Heart right ventricle (tissue), 16 donors: ENCODE data around the gene CNPY2. TPM values are rescaled to one million over a fixed set of nuclear protein-coding genes. Genes with fewer than 3 reads are reported as not detected.
"Not testable (repeated sequence)": the region's sequence is repeated elsewhere in the genome, so short reads cannot be mapped to it uniquely, and the experiment has no call there.

ENCODE experiments used
- ATAC-seq, 8 donors: fragments of 200-7000 bp; cut with Tn5 transposase; one replicate each; pipeline ENCODE4 v1.9.1; 2020; ENCODE audit warnings: mild to moderate bottlenecking in 8 of 8, moderate library complexity in 8 of 8, moderate number of reproducible peaks in 1 of 8
- DNase-seq, 2 donors: peaks; one replicate each; pipeline ENCODE4 v3.0.0-alpha.2; 2020
- H3K27ac ChIP-seq, 10 donors: fragments of 200-600 bp; sonication (generic) in 2 of 10; one replicate each; pipeline versions ENCODE4 v1.5.0 to v1.8.0; 2020 to 2022; ENCODE audit warnings: mild to moderate bottlenecking in 3 of 10
- H3K27me3 ChIP-seq, 7 donors: fragments of 200-600 bp; one replicate each; pipeline ENCODE4 v1.8.0; 2021 to 2022; ENCODE audit warnings: mild to moderate bottlenecking in 2 of 7
- H3K36me3 ChIP-seq, 9 donors: fragments of 200-600 bp; sonication (generic) in 1 of 9; one replicate each; pipeline versions ENCODE4 v1.5.0 to v1.8.0; 2020 to 2022; ENCODE audit warnings: mild to moderate bottlenecking in 2 of 9
- H3K4me1 ChIP-seq, 9 donors: fragments of 200-600 bp; sonication (generic) in 1 of 9; one replicate each; pipeline versions ENCODE4 v1.5.0 to v1.8.0; 2020 to 2022; ENCODE audit warnings: mild to moderate bottlenecking in 4 of 9
- H3K4me3 ChIP-seq, 10 donors: fragments of 200-600 bp; sonication (generic) in 2 of 10; one replicate each; pipeline versions ENCODE4 v1.5.0 to v1.8.0; 2020 to 2022; ENCODE audit warnings: mild to moderate bottlenecking in 7 of 10, moderate library complexity in 2 of 10
- H3K9me3 ChIP-seq, 11 donors: fragments of 200-600 bp in 10 of 11; sonication (generic) in 2 of 11; one replicate each; pipeline versions ENCODE4 v1.5.0 to v1.8.0; 2013 to 2022; ENCODE audit warnings: mild to moderate bottlenecking in 2 of 11, control low read depth in 1 of 11, moderate library complexity in 1 of 11
- CTCF ChIP-seq, 9 donors: fragments of 200-600 bp; sonication (generic) in 2 of 9; IDR thresholded peaks; one replicate each; pipeline versions ENCODE4 v1.5.0 to v1.8.0; 2021 to 2022; ENCODE audit warnings: antibody characterized with exemption in 9 of 9, mild to moderate bottlenecking in 5 of 9, moderate library complexity in 1 of 9
- WGBS, 2 donors: extraction: QIAGEN DNeasy Blood & Tissue Kit; methylation state at CpG; one replicate each; pipeline ENCODE4 v1.1.7; 2013; ENCODE audit warnings: inconsistent platforms in 1 of 2; 5-methylcytosine and 5-hydroxymethylcytosine counted together
- intact Hi-C, 10 donors: fragments of 100-400 bp; cut with DNase I; formaldehyde crosslinking; loops; one replicate each; pipeline versions ENCODE4 v1.11.1 to v1.14.2; 2022
- polyA plus RNA-seq, 2 donors: library from polyadenylated mRNA; stranded (reverse); fragments of 200-250 nt; gene quantifications; one replicate each; pipeline ENCODE4 v1.2.3, GENCODE V29; 2013
- total RNA-seq, 10 donors: library from RNA; stranded (reverse); fragmentation: NEBNext Ultra II Directional in 3 of 10; extraction: Animal tissue kit (Norgen Biotek cat#: 25700) in 3 of 10; gene quantifications; one replicate each; pipeline versions ENCODE4 v1.2.1 to v1.2.4, GENCODE V29; 2021 to 2023
- donor health status: Arrhythmogenic right ventricular cardiomyopathy.
- donor health status: ischemic (EF 13 %, LVEDD 7.1; RV severe dilation, severe dysfunction).
- donor health status: healthy with polysubstance abuse.
- donor health status: DM: no; HTN: yes; CAD: no.
- donor health status: DM: no; HTN: no; CAD: no.
- donor health status: ischemic (EF 25% LVEDD 6.9; RV normal size, moderate dysfunction).
- donor health status: ischemic (EF 25% LVEDD 5.7; RV mildly dilated, moderate dysfunction).
- donor health status: healthy.
- donor health status: DM: yes; HTN: yes; CAD: no.
- donor health status: Ischemic cardiomyopathy.
- donor health status: ischemic (EF 35%, LVEDD 5.7; RV mildly dilated, moderate dysfunction).
- donor health status: nonischemic (EF 11% LVEDD 7.7; RV severe dilation, severe dysfunction).
- donor health status: DM: yes; HTN: yes; CAD: no.
- donor health status: PGD.
- donor health status: ischemic (EF 29% LVEDD 5.4; RV normal size, mild dysfunction).
- donor health status: nonischemic (EF 23%, LVEDD 6.1; RV moderate dilation, normal function).

Gene CNPY2
- total and polyA plus RNA-seq, 12 donors, result 22.3 to 88.2 (median 40.5) TPM

- Histone ChIP-seq H3K27ac (peak overlapping the region in 1 of 10 donors; percentile 7), H3K9me3 (no peaks in the 10 kb centered on the region), H3K4me1 (peaks cover 0 to 62% (median 46%) of the 10 kb centered on the region in 9 donors), H3K4me3 (no peak overlapping the region), H3K36me3 (peaks cover 0 to 93% (median 17%) of the 10 kb centered on the region in 9 donors), H3K27me3 (no peaks in the 10 kb centered on the region)
- WGBS, 2 donors, result 81 to 89% methylated on average over 3 of the region's 3 CpGs
- intact Hi-C loops, result no loop called here
- TF ChIP-seq CTCF (IDR thresholded peaks at IDR 0.05), result no peak
- ATAC-seq (no peak), DNase-seq (no peak)
Measured at GRCh38 chr12:56288705-56289387, 26.9 kb downstream of the CNPY2 start.

GRCh38 chr12:56286044-56286830 lies 29.6 kb downstream of the CNPY2 start:
- Histone ChIP-seq H3K4me1 (peaks cover 0 to 38% (median 25%) of the 10 kb centered on the region in 9 donors), H3K36me3 (peaks cover 0 to 97% (median 38%) of the 10 kb centered on the region in 9 donors), H3K4me3 (no peak overlapping the region), H3K27ac (peak overlapping the region in 5 of 10 donors; percentile 10 to 50 (median 20)), H3K9me3 (no peaks in the 10 kb centered on the region), H3K27me3 (no peaks in the 10 kb centered on the region)
- no peak for TF ChIP-seq CTCF (IDR thresholded peaks at IDR 0.05)
- DNase-seq (no peak), ATAC-seq (peak in 3 of 8 donors; percentile 24 to 56 (median 40))
- WGBS, 2 donors, result 39 to 42% methylated on average over 4 of the region's 4 CpGs
- intact Hi-C loops, result no loop called here

- ATAC-seq, H3K4me3 ChIP-seq, intact Hi-C loops, H3K27ac ChIP-seq, H3K9me3 ChIP-seq, DNase-seq, H3K27me3 ChIP-seq: not testable (repeated sequence)
- Histone ChIP-seq H3K4me1 (peaks cover 0 to 33% (median 23%) of the 10 kb centered on the region in 9 donors), H3K36me3 (peaks cover 0 to 97% (median 51%) of the 10 kb centered on the region in 9 donors)
- 92% methylated on average over 5 of the region's 5 CpGs for WGBS, 2 donors
Measured at GRCh38 chr12:56284263-56284662, 31.5 kb downstream of the CNPY2 start.

GRCh38 chr12:56282579-56282978 lies 33.2 kb downstream of the CNPY2 start:
- intact Hi-C loops, result no loop called here
- 90 to 93% methylated on average over 2 of the region's 2 CpGs for WGBS, 2 donors
- Histone ChIP-seq H3K4me1 (peaks cover 0 to 21% (median 19%) of the 10 kb centered on the region in 9 donors), H3K9me3 (no peaks in the 10 kb centered on the region), H3K36me3 (peaks cover 0 to 97% (median 68%) of the 10 kb centered on the region in 9 donors), H3K4me3 (no peak overlapping the region), H3K27ac (no peak overlapping the region), H3K27me3 (no peaks in the 10 kb centered on the region)
- DNase-seq, result no peak
- no peak for TF ChIP-seq CTCF (IDR thresholded peaks at IDR 0.05)
- no peak for ATAC-seq
